ENCODE measurements around the gene MS4A4E.
"Not testable (repeated sequence)": the region's sequence is repeated elsewhere in the genome, so short reads cannot be mapped to it uniquely, and the experiment has no call there.

MS4A4E gene

DNA sequence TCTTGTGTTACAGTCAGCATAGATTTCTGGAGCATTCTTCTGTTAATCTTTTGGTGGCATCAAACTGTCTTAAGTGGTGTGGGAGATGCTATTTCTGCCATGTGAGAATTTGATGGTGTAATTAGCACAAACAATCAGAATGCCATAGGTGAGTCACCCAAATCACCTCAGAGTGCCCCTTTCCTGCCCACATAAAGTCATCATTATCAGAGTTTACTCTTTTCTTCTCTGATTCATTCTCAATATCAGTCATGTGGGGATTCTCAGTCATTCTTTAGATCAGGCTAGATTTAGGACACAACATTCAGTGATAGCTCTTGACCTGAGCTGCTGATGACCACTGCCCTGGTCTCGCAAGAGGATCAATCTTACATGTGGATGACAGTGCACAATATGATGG is 36.3 kb downstream of the MS4A4E start:
- H3K9me3 ChIP-seq, result no peaks in the 10 kb centered on the region
- intact Hi-C loops (cut with DNase I; ENCODE audit: low total_unique reads), result no loop called here
- TF ChIP-seq, protein P1, sequence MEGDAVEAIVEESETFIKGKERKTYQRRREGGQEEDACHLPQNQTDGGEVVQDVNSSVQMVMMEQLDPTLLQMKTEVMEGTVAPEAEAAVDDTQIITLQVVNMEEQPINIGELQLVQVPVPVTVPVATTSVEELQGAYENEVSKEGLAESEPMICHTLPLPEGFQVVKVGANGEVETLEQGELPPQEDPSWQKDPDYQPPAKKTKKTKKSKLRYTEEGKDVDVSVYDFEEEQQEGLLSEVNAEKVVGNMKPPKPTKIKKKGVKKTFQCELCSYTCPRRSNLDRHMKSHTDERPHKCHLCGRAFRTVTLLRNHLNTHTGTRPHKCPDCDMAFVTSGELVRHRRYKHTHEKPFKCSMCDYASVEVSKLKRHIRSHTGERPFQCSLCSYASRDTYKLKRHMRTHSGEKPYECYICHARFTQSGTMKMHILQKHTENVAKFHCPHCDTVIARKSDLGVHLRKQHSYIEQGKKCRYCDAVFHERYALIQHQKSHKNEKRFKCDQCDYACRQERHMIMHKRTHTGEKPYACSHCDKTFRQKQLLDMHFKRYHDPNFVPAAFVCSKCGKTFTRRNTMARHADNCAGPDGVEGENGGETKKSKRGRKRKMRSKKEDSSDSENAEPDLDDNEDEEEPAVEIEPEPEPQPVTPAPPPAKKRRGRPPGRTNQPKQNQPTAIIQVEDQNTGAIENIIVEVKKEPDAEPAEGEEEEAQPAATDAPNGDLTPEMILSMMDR (IDR thresholded peaks at IDR 0.05), result no peak
- no peaks in the 10 kb centered on the region for H3K4me1 ChIP-seq
- no peaks in the 10 kb centered on the region for H3K36me3 ChIP-seq
- no peak for DNase-seq
- no peaks in the 10 kb centered on the region for H3K27me3 ChIP-seq
- H3K4me3 ChIP-seq, result no peak overlapping the region
- H3K27ac ChIP-seq, result no peak overlapping the region

DNA sequence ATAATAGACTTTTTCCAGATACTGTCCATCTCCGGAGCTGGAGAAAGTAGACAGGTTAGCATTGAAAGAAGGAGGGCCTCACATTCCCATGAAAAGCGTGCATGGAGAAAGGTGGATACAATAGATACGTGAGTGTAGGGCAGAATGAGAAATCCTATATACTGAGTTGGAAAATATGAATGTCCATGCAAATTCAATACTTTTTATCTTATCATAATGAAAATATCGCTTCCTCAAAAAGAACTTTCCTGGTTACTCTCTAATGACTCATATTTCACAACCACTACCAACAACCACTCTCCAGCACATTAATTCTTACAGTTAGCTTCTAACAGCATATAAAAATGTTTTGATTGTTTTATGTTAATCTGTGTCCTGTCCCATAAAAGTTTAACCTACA is 38.0 kb downstream of the MS4A4E start:
- TF ChIP-seq, protein P1 (IDR thresholded peaks at IDR 0.05), result no peak
- Histone ChIP-seq H3K4me1 (no peaks in the 10 kb centered on the region), H3K9me3 (no peaks in the 10 kb centered on the region), H3K27ac (no peak overlapping the region), H3K36me3 (no peaks in the 10 kb centered on the region), H3K4me3 (no peak overlapping the region), H3K27me3 (no peaks in the 10 kb centered on the region)
- intact Hi-C loops (cut with DNase I; ENCODE audit: low total_unique reads), result no loop called here
- no peak for DNase-seq

DNA sequence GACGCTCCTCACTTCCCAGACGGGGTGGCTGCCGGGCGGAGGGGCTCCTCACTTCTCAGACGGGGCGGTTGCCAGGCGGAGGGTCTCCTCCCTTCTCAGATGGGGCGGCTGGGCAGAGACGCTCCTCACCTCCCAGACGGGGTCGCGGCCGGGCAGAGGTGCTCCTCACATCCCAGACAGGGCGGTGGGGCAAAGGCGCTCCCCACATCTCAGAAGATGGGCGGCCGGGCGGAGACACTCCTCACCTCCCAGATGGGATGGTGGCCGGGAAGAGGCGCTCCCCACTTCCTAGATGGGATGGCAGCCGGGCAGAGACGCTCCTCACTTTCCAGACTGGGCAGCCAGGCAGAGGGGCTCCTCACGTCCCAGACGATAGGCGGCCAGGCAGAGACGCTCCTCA is 41.6 kb downstream of the MS4A4E start:
- H3K4me1 ChIP-seq; H3K4me3 ChIP-seq; H3K27me3 ChIP-seq; H3K36me3 ChIP-seq; DNase-seq; intact Hi-C loops (cut with DNase I; ENCODE audit: low total_unique reads); H3K9me3 ChIP-seq; H3K27ac ChIP-seq: not testable (repeated sequence)

DNA sequence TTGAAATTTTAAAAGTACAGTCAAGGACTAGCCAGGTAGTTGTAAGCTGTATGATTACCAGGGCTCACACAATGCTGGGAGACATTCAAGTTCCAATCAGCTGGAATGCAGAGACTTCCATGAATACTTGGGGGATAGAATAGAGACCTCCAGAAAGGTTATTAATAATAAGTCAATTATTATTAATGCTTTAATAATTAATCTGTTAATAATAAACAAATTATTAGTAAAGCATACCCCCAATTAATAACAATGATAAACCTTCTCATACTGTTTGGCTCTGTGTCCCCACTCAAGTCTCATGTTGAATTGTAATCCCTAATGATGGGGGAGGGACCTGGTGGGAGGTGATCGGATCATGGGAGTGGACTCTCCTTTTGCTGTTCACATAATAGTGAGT is 45.5 kb downstream of the MS4A4E start:
- TF ChIP-seq, protein P1 (IDR thresholded peaks at IDR 0.05), result no peak
- Histone ChIP-seq H3K4me3 (no peak overlapping the region), H3K4me1 (no peaks in the 10 kb centered on the region), H3K27ac (no peak overlapping the region), H3K27me3 (no peaks in the 10 kb centered on the region), H3K36me3 (no peaks in the 10 kb centered on the region), H3K9me3 (peaks cover 0 to 6% (median 0%) of the 10 kb centered on the region in 3 donors)
- intact Hi-C loops (cut with DNase I; ENCODE audit: low total_unique reads), result no loop called here
- DNase-seq, result no peak

DNA sequence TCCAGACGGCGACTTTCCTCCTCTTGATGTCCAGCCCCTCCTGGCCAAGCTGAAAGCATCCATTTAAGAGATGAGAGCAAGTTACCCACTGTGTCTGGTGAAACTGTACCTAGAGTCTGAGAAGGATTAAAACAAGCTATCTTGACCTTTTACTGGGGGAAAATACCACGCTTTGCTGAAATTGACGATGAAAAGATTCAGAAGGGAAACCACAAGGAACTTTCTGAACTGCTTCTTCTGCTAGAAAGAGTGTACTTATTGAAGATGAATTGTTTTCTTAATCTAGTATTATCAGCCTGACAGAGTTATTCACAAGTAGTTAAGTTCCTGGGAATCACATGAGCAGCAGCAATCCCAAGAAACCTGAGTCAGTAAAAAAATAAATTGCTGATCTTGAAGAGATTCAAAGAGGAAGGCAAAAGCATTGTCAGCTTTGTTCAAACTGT is 47.0 kb downstream of the MS4A4E start:
- Histone ChIP-seq H3K27ac (no peak overlapping the region), H3K36me3 (no peaks in the 10 kb centered on the region), H3K9me3 (peaks cover 0 to 6% (median 0%) of the 10 kb centered on the region in 3 donors), H3K4me1 (no peaks in the 10 kb centered on the region), H3K27me3 (no peaks in the 10 kb centered on the region), H3K4me3 (no peak overlapping the region)
- no peak for DNase-seq
- TF ChIP-seq, protein P1 (IDR thresholded peaks at IDR 0.05), result no peak
- intact Hi-C loops (cut with DNase I; ENCODE audit: low total_unique reads), result no loop called here

DNA sequence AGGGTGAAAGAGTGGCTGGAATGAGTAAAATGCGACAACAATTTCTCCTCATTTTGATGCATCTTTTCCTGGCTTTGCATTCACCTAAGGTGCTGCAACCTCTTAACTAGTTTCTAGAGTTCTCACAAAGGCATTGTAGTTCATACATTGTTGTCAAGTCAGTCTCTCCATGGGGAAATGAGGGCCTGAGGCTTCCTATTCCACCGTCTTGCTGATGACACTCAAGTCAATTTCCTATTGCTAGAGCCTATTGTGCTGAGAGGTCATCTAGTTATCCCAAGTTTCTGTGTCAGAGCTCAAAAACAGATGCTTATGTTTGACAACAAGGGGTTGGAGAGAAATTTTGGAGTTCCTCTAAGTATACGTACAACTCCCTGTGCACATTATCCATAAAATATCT is 48.4 kb downstream of the MS4A4E start:
- H3K36me3 ChIP-seq, result no peaks in the 10 kb centered on the region

More for the DNA sequence above, 48.4 kb downstream of the MS4A4E start:
- Histone ChIP-seq H3K27me3 (no peaks in the 10 kb centered on the region), H3K27ac (no peak overlapping the region), H3K4me3 (no peak overlapping the region), H3K9me3 (peaks cover 0 to 6% (median 0%) of the 10 kb centered on the region in 3 donors), H3K4me1 (no peaks in the 10 kb centered on the region)
- DNase-seq, result no peak
- TF ChIP-seq, protein P1 (IDR thresholded peaks at IDR 0.05), result no peak
- intact Hi-C loops (cut with DNase I; ENCODE audit: low total_unique reads), result no loop called here

Data from tibial artery (tissue), 4 donors.